HUES6 (cell line): Measurements from ENCODE around the gene PLSCR4.

Experiments used
- H3K27ac ChIP-seq: 2 replicates; pipeline ENCODE4 v1.7.0; 2013; ENCODE audit warnings: low read depth, mild to moderate bottlenecking, low read length, inconsistent platforms
- H3K27me3 ChIP-seq: 2 replicates; pipeline ENCODE4 v1.6.1; 2013; ENCODE audit warnings: low read length; ENCODE audit not compliant: control insufficient read depth, insufficient read depth
- H3K36me3 ChIP-seq: 2 replicates; pipeline ENCODE4 v1.6.1; 2013; ENCODE audit warnings: low read length; ENCODE audit not compliant: control insufficient read depth, insufficient read depth
- H3K4me1 ChIP-seq: 2 replicates; pipeline ENCODE4 v1.6.1; 2013; ENCODE audit warnings: low read length; ENCODE audit not compliant: control insufficient read depth, insufficient read depth
- H3K4me3 ChIP-seq: 2 replicates; pipeline ENCODE4 v1.5.1; 2013; ENCODE audit warnings: low read depth, low read length
- H3K9ac ChIP-seq: one replicate; pipeline ENCODE4 v1.6.1; 2013; ENCODE audit warnings: mild to moderate bottlenecking, low read length
- H3K9me3 ChIP-seq: 2 replicates; pipeline ENCODE4 v1.6.1; 2013; ENCODE audit warnings: low read depth, low read length; ENCODE audit not compliant: control insufficient read depth, insufficient read depth

Gene PLSCR4

GRCh38 chr3:146166826-146167225, 84.1 kb downstream of the PLSCR4 start:
- Histone ChIP-seq H3K27ac (no peak overlapping the region), H3K36me3 (no peaks in the 10 kb centered on the region), H3K27me3 (peaks cover 9% of the 10 kb centered on the region; the same call in 1 of the 2 replicates), H3K9me3 (no peaks in the 10 kb centered on the region), H3K4me3 (no peak overlapping the region), H3K4me1 (peaks cover 23% of the 10 kb centered on the region), H3K9ac (no peak overlapping the region)

GRCh38 chr3:146166415-146166821, 84.5 kb downstream of the PLSCR4 start:
- H3K27me3 ChIP-seq: peaks cover 13% of the 10 kb centered on the region; the same call in 1 of the 2 replicates
- H3K9ac ChIP-seq: no peak overlapping the region
- H3K27ac ChIP-seq: no peak overlapping the region
- no peak overlapping the region for H3K4me3 ChIP-seq
- peaks cover 26% of the 10 kb centered on the region for H3K4me1 ChIP-seq
- no peaks in the 10 kb centered on the region for H3K9me3 ChIP-seq
- H3K36me3 ChIP-seq: no peaks in the 10 kb centered on the region

GRCh38 chr3:146165877-146166276, 85.0 kb downstream of the PLSCR4 start:
- Histone ChIP-seq H3K4me1 (peaks cover 26% of the 10 kb centered on the region), H3K27ac (no peak overlapping the region), H3K36me3 (no peaks in the 10 kb centered on the region), H3K27me3 (peaks cover 14% of the 10 kb centered on the region; the same call in 1 of the 2 replicates), H3K9ac (no peak overlapping the region), H3K4me3 (no peak overlapping the region), H3K9me3 (no peaks in the 10 kb centered on the region)

- no peaks in the 10 kb centered on the region for H3K9me3 ChIP-seq
- H3K9ac ChIP-seq: no peak overlapping the region
- H3K36me3 ChIP-seq: no peaks in the 10 kb centered on the region
- peaks cover 26% of the 10 kb centered on the region for H3K4me1 ChIP-seq
- H3K4me3 ChIP-seq: no peak overlapping the region
- peaks cover 14% of the 10 kb centered on the region; the same call in 1 of the 2 replicates for H3K27me3 ChIP-seq
- H3K27ac ChIP-seq: no peak overlapping the region
These were observed 85.7 kb downstream of the PLSCR4 start for GRCh38 chr3:146164971-146165769.

GRCh38 chr3:146164506-146164905, 86.4 kb downstream of the PLSCR4 start:
- Histone ChIP-seq H3K27ac (no peak overlapping the region), H3K4me3 (no peak overlapping the region), H3K9me3 (no peaks in the 10 kb centered on the region), H3K4me1 (peaks cover 26% of the 10 kb centered on the region), H3K36me3 (no peaks in the 10 kb centered on the region), H3K9ac (no peak overlapping the region), H3K27me3 (peaks cover 14% of the 10 kb centered on the region; the same call in 1 of the 2 replicates)

- H3K4me3 ChIP-seq: no peak overlapping the region
- H3K9me3 ChIP-seq: no peaks in the 10 kb centered on the region
- H3K27me3 ChIP-seq: peaks cover 14% of the 10 kb centered on the region; the same call in 1 of the 2 replicates
- H3K27ac ChIP-seq: no peak overlapping the region
- no peaks in the 10 kb centered on the region for H3K36me3 ChIP-seq
- H3K4me1 ChIP-seq: peaks cover 27% of the 10 kb centered on the region
- H3K9ac ChIP-seq: no peak overlapping the region
These were observed 86.8 kb downstream of the PLSCR4 start for GRCh38 chr3:146164071-146164470.

GRCh38 chr3:146163584-146163983, 87.3 kb downstream of the PLSCR4 start:
- no peaks in the 10 kb centered on the region for H3K36me3 ChIP-seq
- no peak overlapping the region for H3K27ac ChIP-seq
- H3K9ac ChIP-seq: no peak overlapping the region
- peaks cover 32% of the 10 kb centered on the region for H3K4me1 ChIP-seq
- H3K4me3 ChIP-seq: no peak overlapping the region
- H3K27me3 ChIP-seq: peaks cover 14% of the 10 kb centered on the region; the same call in 1 of the 2 replicates
- H3K9me3 ChIP-seq: no peaks in the 10 kb centered on the region

- no peak overlapping the region for H3K9ac ChIP-seq
- H3K4me1 ChIP-seq: peaks cover 40% of the 10 kb centered on the region
- H3K4me3 ChIP-seq: no peak overlapping the region
- H3K36me3 ChIP-seq: no peaks in the 10 kb centered on the region
- no peak overlapping the region for H3K27ac ChIP-seq
- no peaks in the 10 kb centered on the region for H3K9me3 ChIP-seq
- H3K27me3 ChIP-seq: peaks cover 14% of the 10 kb centered on the region; the same call in 1 of the 2 replicates
These were observed 88.3 kb downstream of the PLSCR4 start for GRCh38 chr3:146162561-146162960.

- H3K4me1 ChIP-seq: peaks cover 42% of the 10 kb centered on the region
- peaks cover 14% of the 10 kb centered on the region; the same call in 1 of the 2 replicates for H3K27me3 ChIP-seq
- no peaks in the 10 kb centered on the region for H3K36me3 ChIP-seq
- H3K27ac ChIP-seq: peak overlapping the region; percentile 59; the same call in 1 of the 2 replicates
- H3K9me3 ChIP-seq: no peaks in the 10 kb centered on the region
- H3K4me3 ChIP-seq: peak overlapping the region; percentile 72
- peak overlapping the region; percentile 83 for H3K9ac ChIP-seq
These were observed 89.3 kb downstream of the PLSCR4 start for GRCh38 chr3:146161663-146162002.

- Histone ChIP-seq H3K4me1 (peaks cover 45% of the 10 kb centered on the region), H3K9me3 (no peaks in the 10 kb centered on the region), H3K36me3 (no peaks in the 10 kb centered on the region), H3K27ac (peak within 1 kb of the TSS; percentile 75; the same call in 1 of the 2 replicates), H3K4me3 (peak within 1 kb of the TSS; percentile 72), H3K9ac (peak within 1 kb of the TSS; percentile 83), H3K27me3 (peaks cover 14% of the 10 kb centered on the region; the same call in 1 of the 2 replicates)
These were observed 89.8 kb downstream of the PLSCR4 start, which contains the start of gene PLOD2 for GRCh38 chr3:146160964-146161662. PLOD2 (minus strand) TSS chr3:146161184; CDS start chr3:146160989, 195 bp downstream.
